HG03558 (cell line): ENCODE results near the gene GIPC3.

Source experiments
- ATAC-seq: cut with Tn5 transposase; IDR thresholded peaks from one replicate; pipeline ENCODE4 v1.9.1; 2021; ENCODE audit warnings: moderate number of reproducible peaks; ENCODE audit not compliant: unreplicated experiment; ENCODE audit errors: extremely low read depth

Gene GIPC3, protein sequence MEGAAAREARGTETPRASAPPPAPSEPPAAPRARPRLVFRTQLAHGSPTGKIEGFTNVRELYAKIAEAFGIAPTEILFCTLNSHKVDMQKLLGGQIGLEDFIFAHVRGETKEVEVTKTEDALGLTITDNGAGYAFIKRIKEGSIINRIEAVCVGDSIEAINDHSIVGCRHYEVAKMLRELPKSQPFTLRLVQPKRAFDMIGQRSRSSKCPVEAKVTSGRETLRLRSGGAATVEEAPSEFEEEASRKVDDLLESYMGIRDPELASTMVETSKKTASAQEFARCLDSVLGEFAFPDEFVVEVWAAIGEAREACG

DNA sequence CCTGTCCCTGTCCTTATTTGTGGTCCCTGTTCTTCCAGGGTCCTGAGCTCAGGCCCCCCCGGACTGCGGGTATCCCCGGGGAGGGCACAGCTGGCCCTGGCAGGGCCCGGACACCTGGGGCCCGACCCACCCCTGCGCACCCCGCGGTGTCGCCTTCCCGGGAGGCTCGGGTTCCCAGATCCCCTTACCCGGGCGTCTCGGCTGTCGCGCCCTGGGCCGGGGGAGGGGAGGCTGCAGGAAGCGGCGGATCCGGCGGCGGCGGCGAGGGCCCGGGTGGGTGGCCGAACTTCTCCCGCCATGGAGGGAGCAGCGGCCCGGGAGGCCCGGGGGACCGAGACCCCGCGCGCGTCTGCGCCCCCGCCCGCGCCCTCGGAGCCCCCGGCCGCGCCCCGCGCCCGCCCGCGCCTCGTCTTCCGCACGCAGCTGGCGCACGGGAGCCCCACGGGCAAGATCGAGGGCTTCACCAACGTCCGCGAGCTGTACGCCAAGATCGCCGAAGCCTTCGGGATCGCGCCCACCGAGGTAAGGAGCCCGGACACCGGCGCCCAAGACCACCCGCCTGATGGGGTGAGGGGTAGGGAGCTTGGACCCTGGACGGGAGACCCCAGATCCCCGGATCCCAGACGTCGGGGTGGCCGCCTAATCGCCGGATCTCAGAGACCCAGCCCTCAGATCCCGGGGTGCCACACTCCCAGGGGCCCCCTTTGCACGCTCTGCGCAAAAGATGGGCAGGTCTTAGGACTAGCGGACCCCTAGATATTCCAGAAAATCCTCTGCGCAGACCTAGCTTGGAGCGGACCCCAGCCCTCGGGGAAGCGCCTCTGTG lies at the start of gene GIPC3:
Gene GIPC3 (plus strand): TSS at position 178 of the 826 bp plus-strand sequence. CDS start 120 bp downstream, at position 298.
- ATAC-seq = no peak

DNA sequence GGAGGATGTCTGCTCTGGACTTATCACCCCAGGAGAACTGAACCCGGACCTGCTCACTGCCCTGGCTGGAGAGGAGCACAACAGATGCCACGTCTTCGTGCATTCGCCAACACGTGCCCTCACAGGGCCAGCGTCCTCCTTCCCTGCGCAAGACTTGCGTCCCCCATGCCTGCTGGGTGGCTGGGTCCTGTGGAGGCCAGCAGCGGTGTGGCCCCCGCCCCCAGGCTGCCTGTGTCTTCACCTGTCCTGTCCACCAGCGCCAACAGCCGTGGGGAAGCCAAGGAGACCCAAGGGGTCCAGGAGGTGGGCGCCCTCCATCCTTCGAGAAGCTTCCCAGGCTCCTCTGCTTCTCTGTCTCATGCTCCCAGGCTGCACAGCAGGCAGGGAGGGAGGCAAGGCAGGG lies 49.7 kb upstream of the GIPC3 start:
- no peak for ATAC-seq

DNA sequence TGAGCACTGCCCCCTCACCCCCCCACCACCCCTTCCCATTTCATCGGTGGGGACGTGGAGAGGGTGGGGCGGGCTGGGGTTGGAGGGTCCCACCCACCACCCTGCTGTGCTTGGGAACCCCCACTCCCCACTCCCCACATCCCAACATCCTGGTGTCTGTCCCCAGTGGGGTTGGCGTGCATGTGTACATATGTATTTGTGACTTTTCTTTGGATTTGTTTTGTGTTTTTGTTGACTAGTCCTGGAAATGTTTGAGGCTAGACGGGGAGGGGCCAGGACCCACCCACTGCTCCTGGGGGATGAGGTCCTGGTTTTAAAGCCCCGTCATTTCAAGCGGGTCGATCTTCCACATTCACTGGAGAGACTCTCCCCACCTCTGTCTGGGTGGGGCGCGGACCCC lies 49.3 kb upstream of the GIPC3 start:
- ATAC-seq = no peak

DNA sequence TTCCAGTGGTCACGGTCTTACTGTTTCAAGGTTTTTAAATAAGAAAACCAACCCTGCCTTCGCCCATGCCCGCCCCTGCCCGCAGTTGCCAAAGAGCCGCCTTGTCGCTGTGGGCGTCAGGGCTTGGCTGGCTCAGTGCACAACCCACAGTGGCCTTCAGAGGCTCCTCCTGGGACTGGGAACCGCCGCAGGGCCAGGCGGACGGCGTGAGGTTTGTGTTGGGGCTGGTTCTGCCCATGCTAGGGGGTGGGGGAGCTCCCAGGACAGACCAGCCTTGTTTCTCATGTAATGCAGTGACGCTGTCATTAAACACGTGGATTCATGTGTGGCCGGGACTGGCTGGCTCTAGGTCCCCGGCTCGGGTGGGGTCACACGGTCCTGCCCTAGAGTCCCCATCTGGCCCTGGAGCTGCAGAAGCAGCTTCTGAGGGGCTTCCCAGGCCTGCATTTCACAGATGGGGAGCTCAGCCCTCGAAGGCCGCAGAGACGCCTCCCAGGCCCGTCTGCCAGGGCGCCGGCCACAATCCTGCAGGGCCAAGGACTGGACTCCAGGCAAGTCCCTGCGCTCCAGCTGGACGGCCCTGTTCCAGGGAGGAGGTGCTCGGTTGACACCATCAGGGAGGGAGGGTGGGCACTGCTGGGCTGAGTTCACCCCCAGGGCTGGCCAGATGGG lies 48.7 kb upstream of the GIPC3 start:
- no peak for ATAC-seq

DNA sequence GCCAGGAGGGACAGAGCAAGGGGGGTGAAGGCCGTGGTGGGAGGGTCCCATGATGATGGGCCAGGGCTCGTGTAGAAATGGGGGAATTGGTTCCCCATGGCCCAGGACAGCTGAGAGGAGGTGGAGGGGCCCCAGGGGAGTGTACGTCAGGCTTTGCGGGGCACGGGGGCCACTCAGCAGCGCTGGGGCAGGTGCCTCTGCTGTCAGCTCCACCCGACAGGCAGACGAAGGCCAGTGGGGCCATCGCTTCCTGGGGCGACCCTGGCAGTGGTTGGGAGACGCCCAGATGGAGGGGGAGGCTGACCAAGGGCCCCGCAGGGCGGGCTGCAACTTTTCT lies 48.2 kb upstream of the GIPC3 start:
- no peak for ATAC-seq

DNA sequence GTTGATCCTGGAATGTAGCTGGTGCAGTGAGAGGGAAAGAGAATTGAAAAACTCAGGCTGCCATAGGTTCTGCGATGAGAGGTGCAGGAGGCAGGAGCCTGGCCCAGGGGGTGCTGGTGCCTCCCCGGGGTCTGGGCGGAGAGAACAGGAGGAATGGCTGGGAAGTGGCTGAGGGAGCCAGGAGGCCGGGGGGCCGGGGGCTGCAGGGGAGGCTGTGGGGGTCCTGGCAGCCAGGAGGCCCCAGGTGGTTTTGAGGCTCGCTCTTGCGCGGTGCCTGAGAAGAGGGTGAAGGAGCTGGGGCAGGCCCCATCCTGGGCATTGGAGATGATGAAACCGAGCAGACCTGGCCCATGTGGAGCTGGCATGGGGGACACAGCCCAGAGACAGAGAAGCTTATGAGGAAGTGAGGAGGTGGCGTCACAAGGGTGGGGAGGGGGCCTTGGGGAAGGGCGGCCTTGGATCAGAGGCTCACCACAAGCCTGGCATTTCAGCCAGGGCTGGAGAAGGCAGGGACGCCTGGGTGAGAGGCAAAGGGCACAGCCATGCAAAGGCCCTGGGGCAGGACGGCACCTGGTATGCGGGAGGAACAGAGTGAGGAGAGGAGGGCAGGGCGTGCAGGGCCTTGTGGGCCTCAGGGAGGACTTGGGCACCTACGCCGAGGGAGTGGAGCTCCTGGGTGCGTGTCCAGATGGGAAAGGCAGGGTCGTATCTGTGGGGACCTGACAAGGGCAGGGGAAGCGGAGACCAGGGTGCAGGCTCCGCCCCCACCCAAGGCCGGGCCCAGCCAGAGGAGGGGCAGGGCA lies 47.6 kb upstream of the GIPC3 start:
- no peak for ATAC-seq

DNA sequence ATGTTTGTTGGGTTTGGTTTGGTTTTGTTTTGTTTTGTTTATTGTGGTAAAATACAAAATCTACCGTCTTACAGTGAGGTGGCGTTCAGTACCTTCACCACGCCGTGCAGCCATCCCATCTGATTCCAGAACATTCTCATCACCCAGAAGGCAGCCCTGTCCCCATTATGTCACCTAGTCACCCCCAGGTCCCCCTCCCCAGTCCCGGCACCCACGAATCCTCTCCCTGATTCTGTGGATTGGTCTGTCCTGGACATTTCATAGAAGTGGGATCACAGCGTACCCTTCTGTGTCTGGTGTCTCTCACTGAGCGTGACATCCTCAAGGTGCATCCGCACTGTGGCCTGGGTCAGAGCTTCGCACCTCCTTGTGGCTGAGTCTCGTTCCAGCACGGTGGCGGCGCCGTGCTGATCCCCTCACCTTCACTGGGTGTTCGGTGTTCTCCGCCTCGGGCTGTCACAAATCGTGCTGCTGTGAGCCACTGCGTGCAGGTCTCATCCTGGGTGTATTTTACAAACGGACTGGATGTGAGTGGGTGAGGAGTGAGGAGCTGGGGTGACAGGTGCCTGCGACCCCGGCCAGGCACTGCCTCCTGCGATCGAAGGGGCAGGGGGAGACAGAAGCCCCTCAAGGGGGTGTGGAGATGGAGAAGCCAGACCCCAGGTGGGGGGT lies 46.9 kb upstream of the GIPC3 start:
- no peak for ATAC-seq

DNA sequence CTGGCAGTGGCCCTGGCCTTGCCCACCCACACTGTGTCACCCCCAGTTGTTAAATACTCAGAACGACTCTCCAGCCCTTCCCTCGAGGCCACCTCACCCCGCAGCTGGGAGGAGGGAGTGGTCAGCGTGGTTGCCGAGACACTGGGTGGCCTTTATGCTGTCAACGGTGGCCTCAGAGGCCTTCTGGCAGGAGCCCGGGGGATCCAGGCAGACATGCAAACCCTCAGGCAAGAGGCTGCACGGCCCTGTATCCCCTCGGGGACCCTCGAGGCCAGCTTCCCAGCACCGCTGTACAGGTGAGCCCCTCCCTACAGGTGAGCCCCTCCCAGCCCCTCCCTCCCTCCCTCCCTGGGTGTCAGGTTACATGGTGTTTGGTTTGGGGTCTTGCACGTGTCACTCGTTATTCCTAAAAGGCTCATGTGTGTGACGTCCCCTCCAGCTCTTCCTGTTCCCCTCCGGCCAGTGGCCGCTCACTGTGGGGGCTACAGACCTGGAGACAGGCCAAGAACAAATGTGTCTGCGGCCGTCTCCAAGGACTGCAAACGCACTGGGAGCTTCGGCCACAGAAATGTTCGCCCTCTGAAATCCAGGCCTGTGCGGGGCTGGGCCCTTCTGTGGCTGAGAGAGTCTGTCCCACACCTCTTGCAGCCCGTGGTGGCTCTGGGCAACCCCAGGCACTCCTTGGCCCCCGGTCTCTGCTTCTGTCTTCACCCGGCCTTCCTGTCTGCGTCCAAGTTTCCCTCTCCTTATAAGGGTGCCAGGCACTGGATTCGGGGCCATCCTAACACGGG lies 46.1 kb upstream of the GIPC3 start, which contains the start of gene TEKTIP1:
Gene TEKTIP1 (plus strand): TSS at position 210 of the 791 bp plus-strand sequence. CDS start 4 bp downstream, at position 214.
- no peak for ATAC-seq

DNA sequence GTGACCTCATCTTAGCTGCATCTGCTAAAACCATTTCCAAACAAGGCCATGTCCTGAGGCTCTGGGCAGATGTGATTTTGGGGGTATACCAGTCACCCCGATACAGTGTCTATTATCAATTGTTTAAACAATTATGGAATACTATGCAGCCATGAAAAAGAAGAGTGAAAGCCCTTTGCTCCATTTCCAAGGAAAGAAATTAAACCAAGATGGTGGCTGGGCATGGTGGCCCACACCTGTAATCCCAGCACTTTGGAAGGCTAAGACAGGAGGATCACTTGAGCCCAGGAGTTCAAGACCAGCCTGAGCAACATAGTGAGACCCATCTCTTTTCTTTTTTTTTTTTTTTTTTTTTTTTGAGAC lies 45.5 kb upstream of the GIPC3 start:
- ATAC-seq = no peak

DNA sequence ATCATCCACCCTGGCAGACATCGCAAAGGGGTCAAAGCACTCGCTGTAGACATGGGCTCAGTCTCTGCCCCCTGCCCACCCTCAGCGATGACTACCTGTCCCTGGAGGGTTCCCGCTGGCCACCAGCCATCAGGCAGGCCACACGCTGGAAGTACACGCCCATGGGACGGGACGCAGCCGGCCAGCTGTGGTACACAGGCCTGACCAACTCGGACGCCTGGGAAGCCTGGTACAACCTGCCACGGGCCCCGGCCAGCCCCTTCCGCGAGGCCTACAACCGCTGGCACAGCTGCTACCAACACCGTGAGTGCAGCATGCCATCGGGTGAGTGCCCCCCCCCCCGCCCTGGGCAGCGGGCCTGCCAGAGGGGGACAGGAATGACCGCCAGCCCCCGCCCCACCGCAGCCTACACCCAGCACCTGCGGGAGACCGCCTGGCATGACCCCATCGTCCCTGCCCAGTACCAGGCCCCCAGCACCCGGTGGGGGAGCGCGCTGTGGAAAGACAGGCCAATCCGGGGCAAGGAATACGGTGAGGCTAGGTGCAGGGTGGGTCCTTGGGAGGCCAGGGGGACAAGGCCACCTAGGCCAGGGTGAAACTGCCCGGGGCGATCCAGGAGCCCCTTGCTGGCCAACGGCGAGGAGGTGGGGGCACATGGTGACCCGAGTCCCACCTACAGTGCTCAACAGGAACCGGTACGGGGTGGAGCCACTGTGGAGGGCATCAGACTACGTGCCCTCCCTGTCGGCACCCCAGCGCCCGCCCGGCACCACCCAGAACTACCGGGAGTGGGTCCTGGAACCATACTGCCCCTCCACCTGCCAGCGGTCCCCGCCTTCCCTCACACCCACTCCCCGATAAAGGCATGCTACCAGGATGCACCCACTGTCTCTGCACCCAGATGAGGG lies 41.9 kb upstream of the GIPC3 start:
- ATAC-seq = no peak

DNA sequence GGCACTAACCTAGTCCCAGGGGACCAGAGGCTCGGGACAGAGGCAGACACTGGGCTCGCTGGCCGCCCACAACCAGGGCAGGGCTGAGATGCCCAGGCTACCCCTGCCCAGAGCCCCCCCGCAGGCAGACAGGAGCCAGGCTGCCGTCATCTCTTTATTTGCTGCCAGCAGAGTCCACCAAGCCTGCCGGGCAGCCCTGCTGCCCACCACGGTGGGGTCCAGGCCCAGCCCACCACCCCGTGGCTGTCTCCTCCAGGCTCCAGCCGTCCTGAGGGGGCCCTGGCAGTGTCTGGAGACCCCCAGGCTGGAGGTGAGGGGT lies 41.3 kb upstream of the GIPC3 start:
- ATAC-seq = no peak

DNA sequence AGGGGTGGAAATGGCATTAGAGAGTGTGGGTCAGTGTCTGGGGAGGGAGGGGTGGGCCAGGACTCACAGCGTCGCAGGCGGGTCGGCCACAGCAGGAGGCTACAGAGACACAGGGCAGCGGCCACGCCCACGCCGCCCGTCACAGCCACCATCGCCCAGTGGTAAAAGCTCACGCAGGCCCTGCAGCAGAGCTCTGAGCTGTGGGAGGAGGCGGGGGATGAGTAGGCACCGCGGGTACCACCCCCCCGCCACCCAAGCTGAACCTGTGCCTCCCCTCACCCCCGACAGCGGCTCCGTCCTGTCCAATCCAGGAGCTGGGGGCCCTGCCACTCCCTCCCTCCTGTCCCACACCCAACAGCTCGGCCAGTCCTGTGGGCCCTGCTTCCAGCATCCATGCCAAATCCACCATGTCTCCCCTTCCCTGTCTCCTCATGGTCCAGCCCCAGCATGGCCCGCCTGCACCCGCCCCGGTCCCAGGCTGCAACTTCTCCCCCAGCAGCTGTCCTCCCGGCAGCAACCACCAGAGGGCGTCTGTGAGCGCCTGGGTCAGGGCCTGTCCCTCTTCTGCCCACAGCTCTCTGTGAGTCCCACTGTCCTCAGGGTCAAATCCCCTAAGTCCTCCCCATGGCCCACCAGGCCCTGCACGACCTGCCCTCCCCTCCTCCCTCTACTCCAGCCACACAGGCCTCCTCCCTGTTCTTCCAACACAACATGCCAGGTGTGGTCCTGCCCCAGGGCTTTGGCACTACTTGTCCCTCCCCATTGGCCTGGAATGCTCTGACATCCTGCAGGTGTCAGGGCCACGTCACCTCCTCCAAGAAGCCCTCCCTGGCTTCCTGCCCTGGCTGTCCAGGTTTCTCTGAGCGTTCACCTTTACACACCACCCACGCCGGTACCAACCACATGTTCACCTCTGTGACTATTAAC lies 40.3 kb upstream of the GIPC3 start:
- ATAC-seq = no peak

DNA sequence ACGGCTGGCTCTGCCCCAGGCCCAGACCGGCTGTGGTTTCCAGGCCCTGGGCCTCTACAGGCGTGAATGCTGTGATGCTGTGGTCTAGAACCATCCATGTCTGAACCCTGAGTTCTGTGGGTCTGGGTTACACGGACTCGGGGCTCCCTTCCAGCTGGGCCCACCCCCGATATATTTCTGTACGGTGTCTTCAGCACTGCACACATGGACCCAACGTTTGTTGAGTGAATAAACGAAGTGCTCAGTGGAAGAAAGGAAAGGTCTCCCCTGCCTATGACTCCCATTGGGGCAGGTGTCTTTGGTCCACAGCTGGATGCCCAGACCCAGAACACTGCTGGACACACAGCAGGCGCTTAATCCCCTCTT lies 39.6 kb upstream of the GIPC3 start:
- no peak for ATAC-seq

DNA sequence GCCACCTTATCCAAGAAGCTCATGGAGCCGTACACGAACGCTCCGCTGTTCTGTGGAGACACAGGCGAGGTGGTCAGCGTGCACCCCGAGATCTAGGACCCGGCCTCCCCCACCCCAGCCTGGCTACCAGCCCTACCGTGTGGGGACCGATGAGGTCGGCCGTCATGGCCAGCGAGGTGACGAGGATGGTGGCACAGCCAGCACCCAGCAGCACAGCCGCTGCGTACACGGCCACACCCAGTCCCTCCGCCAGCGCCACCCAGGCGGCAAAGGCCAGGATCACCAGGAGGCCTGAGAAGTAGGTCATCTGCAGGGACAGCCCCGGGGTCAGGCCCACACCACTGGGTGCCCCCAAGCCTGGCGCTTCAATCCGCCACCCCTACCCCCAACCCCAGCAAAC lies 39.2 kb upstream of the GIPC3 start:
- ATAC-seq = no peak

DNA sequence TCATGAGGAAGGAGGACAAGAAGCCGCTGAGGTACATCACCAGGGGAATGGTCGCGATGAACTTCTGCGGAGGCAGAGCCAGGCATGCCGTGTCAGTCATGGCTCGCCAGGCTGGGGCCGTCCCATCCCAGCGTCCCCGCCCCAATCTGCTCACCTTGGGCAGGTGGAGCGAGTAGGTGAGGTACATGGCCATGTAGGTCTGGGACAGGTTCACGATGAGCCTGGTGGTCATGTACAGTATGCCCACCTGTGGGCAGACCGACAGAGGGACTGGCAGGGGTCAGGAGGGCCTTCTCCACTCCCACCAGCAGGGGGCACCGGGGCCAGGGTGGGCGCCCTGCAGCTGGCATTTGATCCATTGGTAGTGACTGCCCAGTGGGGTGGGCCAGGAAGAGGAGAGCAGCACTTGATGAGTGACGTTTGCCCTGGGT lies 38.0 kb upstream of the GIPC3 start:
- no peak for ATAC-seq

DNA sequence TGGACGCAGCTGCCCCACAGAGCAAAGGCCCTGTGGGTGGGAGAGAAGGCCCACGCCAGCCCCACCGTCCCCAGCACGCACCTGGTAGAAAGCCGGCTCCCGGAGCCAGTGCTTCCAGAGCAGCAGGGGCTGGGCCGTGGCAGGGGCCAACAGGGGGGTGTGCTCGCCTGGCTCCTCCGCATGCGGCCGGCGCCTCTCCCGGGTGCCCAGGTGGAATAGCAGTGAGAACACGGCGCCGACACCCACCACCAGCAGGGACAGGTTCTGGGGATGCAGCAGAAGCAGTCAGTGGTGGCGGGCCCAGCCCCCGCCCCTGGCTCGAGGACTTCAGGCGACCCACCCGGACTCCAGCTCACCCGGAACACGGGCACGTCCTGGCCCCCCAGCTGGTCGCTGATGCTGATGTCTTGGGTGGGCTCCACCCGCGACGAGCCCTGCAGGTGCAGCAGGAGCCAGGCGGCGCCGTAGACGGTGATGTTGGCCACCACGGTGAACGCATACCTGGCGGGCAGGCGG lies 37.5 kb upstream of the GIPC3 start:
- ATAC-seq = no peak

DNA sequence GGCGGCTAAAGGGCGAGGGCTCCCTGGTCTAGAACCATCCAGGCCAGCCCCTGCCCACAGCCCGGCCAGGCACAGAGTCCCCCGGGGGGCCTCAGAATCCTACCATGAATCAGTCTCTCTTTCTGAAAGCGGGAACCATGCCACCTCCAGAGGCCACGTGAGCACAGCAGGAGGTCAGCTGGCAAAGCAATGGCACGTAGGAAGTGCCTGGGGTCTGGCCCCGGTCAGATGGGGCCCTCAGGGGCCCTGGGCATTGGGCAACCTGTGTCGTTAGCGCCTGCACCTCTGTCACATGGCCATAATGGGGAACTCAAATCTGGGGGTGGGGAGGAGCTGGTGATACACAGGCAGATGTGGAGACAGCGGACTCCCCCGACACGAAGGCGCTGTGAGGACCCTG lies 36.7 kb upstream of the GIPC3 start:
- ATAC-seq = no peak
